GM12873 (cell line): ENCODE results near the gene FAM222B.
A peak's percentile ranks its signal among the peaks of the same experiment; 100 is the strongest.

Experiments
- CTCF ChIP-seq: IDR thresholded peaks from 2 replicates; pipeline ENCODE4 v1.5.1; 2012; ENCODE audit warnings: low read depth, mild to moderate bottlenecking, moderate library complexity, low read length, control low read depth; ENCODE audit not compliant: insufficient read depth; ENCODE audit errors: missing control alignments

FAM222B gene

GRCh38 chr17:28744972-28745785 lies 97.4 kb downstream of the FAM222B start:
- TF ChIP-seq CTCF, result no peak

- TF ChIP-seq CTCF, result no peak
Observed at GRCh38 chr17:28744104-28744971, 98.3 kb downstream of the FAM222B start.

- peak; percentile 10 for TF ChIP-seq CTCF
Observed at GRCh38 chr17:28743243-28744103, 99.1 kb downstream of the FAM222B start, which contains the start of gene TRAF4. Gene TRAF4 (plus strand): TSS chr17:28744011. CDS start chr17:28744113, 102 bp downstream.

- no peak for TF ChIP-seq CTCF
Observed at GRCh38 chr17:28741358-28742349, 100.9 kb downstream of the FAM222B start.

GRCh38 chr17:28740406-28741357 lies 101.9 kb downstream of the FAM222B start:
- no peak for TF ChIP-seq CTCF
